ENCODE measurements around the gene IL2RG. TPM values are rescaled to one million over a fixed set of nuclear protein-coding genes. Genes with fewer than 3 reads are reported as not detected.
A peak's percentile ranks its signal among the peaks of the same experiment; 100 is the strongest.

The IL2RG gene
- total RNA-seq, 2 donors from 2014 or later, result 0.52 to 8.2 TPM

DNA sequence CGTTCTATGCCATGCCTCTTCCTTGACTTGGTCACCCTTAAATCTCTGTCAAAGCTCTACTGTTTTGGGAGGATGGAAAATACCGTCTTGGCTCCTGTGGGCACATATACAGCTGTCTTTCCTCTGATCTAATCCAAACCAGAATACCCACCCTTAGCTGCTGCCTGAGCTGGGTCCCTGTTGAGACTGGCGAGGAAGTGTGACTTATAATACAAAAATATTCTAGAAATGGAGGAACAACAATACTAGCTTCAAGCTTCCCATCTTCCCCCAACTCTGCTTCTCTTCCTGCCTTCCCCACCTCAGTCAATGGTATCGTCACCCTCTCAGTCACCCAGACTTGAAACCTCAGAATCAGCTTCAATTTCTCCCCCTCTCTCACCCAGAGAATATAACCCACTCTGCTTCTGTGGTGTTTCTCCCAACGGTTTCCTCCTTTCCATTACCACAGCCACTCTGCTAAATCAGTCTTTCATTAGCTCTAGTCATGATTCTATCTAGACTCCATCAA is 599 bp upstream of the IL2RG start:
- ATAC-seq, result no peak

GRCh38 chrX:71109051-71109450 is 2.3 kb downstream of the IL2RG start:
- no peaks in the 10 kb centered on the region for H3K4me1 ChIP-seq
- ATAC-seq, result no peak
- no peak overlapping the region for H3K4me3 ChIP-seq
- no peak for TF ChIP-seq POLR2A (IDR thresholded peaks at IDR 0.05)
- TF ChIP-seq, protein P1, sequence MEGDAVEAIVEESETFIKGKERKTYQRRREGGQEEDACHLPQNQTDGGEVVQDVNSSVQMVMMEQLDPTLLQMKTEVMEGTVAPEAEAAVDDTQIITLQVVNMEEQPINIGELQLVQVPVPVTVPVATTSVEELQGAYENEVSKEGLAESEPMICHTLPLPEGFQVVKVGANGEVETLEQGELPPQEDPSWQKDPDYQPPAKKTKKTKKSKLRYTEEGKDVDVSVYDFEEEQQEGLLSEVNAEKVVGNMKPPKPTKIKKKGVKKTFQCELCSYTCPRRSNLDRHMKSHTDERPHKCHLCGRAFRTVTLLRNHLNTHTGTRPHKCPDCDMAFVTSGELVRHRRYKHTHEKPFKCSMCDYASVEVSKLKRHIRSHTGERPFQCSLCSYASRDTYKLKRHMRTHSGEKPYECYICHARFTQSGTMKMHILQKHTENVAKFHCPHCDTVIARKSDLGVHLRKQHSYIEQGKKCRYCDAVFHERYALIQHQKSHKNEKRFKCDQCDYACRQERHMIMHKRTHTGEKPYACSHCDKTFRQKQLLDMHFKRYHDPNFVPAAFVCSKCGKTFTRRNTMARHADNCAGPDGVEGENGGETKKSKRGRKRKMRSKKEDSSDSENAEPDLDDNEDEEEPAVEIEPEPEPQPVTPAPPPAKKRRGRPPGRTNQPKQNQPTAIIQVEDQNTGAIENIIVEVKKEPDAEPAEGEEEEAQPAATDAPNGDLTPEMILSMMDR (IDR thresholded peaks at IDR 0.05), result no peak
- DNase-seq, result no peak
- H3K27ac ChIP-seq, result no peak overlapping the region
- WGBS, 2 donors, result 85 to 94% methylated on average over 4 to 6 of the region's 6 CpGs
- H3K9me3 ChIP-seq, result no peaks in the 10 kb centered on the region
- no peaks in the 10 kb centered on the region for H3K36me3 ChIP-seq (replicated peaks in 1 of 2; ENCODE audit: insufficient read depth in 1 of 2, low read depth in 2 of 2)
- intact Hi-C loops (cut with DNase I), result no loop called here
- H3K27me3 ChIP-seq, result no peaks in the 10 kb centered on the region

More for the DNA sequence above, 599 bp upstream of the IL2RG start:
- Histone ChIP-seq H3K9me3 (no peaks in the 10 kb centered on the region), H3K27me3 (no peaks in the 10 kb centered on the region), H3K4me3 (no peak overlapping the region), H3K36me3 (replicated peaks in 1 of 2; ENCODE audit: insufficient read depth in 1 of 2, low read depth in 2 of 2) (no peaks in the 10 kb centered on the region), H3K27ac (peak overlapping the region in 1 of 4 donors; percentile 21), H3K4me1 (no peaks in the 10 kb centered on the region)
- TF ChIP-seq POLR2A (IDR thresholded peaks at IDR 0.05), result no peak
- TF ChIP-seq, protein P1 (IDR thresholded peaks at IDR 0.05), result no peak
- WGBS, 2 donors, result 54 to 65% methylated on average over 5 of the region's 5 CpGs
- DNase-seq, result no peak
- intact Hi-C loops (cut with DNase I), result no loop called here

- TF ChIP-seq, protein P1 (IDR thresholded peaks at IDR 0.05), result no peak
- no peak for TF ChIP-seq POLR2A (IDR thresholded peaks at IDR 0.05)
- intact Hi-C loops (cut with DNase I), result no loop called here
- Histone ChIP-seq H3K4me1 (no peaks in the 10 kb centered on the region), H3K36me3 (replicated peaks in 1 of 2; ENCODE audit: insufficient read depth in 1 of 2, low read depth in 2 of 2) (no peaks in the 10 kb centered on the region), H3K9me3 (no peaks in the 10 kb centered on the region), H3K4me3 (no peak overlapping the region), H3K27me3 (no peaks in the 10 kb centered on the region), H3K27ac (no peak overlapping the region)
- DNase-seq (no peak), ATAC-seq (no peak)
- 41 to 50% methylated on average over 5 to 9 of the region's 9 CpGs for WGBS, 2 donors
Measured at GRCh38 chrX:71107762-71108360, 3.5 kb downstream of the IL2RG start.

DNA sequence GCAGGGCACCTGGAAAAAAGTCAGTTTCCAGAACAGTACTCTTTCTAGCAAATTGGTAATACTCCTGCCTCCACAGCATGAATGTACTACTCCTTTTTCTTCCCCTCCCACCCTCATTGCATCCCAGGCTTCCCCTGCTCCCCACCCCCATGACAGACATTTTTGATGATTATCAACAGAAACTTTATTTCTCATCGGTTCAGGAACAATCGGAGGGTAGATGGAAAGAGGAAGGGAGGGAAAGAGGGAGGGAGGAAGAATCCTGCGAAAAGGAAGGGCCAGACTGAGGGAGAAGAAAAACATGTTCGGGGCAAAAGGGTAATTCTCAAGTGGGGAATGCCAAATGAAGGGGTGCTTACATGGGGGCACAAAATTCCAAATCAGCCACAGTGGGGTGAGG is 4.1 kb downstream of the IL2RG start:
- no peaks in the 10 kb centered on the region for H3K36me3 ChIP-seq (replicated peaks in 1 of 2; ENCODE audit: insufficient read depth in 1 of 2, low read depth in 2 of 2)
- no peak for TF ChIP-seq POLR2A (IDR thresholded peaks at IDR 0.05)
- TF ChIP-seq, protein P1 (IDR thresholded peaks at IDR 0.05), result no peak
- H3K27me3 ChIP-seq, result no peaks in the 10 kb centered on the region
- H3K27ac ChIP-seq, result no peak overlapping the region
- intact Hi-C loops (cut with DNase I), result no loop called here
- H3K4me1 ChIP-seq, result no peaks in the 10 kb centered on the region
- no peak overlapping the region for H3K4me3 ChIP-seq
- ATAC-seq, result no peak
- no peaks in the 10 kb centered on the region for H3K9me3 ChIP-seq
- 53 to 83% methylated on average over 4 of the region's 4 CpGs for WGBS, 2 donors
- no peak for DNase-seq

GRCh38 chrX:71106427-71106826 is 5.0 kb downstream of the IL2RG start, which contains the start of gene CXorf65:
Gene CXorf65 (minus strand): TSS chrX:71106740. CDS start chrX:71106556, 184 bp downstream.
- no peaks in the 10 kb centered on the region for H3K9me3 ChIP-seq
- intact Hi-C loops (cut with DNase I), result no loop called here
- DNase-seq, result no peak
- no peaks in the 10 kb centered on the region for H3K36me3 ChIP-seq (replicated peaks in 1 of 2; ENCODE audit: insufficient read depth in 1 of 2, low read depth in 2 of 2)
- H3K4me1 ChIP-seq, result no peaks in the 10 kb centered on the region
- ATAC-seq, result no peak
- H3K4me3 ChIP-seq, result no peak within 1 kb of the TSS
- no peak within 1 kb of the TSS for H3K27ac ChIP-seq
- TF ChIP-seq, protein P1 (IDR thresholded peaks at IDR 0.05), result no peak
- TF ChIP-seq POLR2A (IDR thresholded peaks at IDR 0.05), result no peak
- 83% methylated on average over 1 of the region's 1 CpG; no CpG with 5 or more reads in 1 of the 2 donors for WGBS, 2 donors
- no peaks in the 10 kb centered on the region for H3K27me3 ChIP-seq
